ENCODE data around the gene SERINC1.

Gene SERINC1

DNA sequence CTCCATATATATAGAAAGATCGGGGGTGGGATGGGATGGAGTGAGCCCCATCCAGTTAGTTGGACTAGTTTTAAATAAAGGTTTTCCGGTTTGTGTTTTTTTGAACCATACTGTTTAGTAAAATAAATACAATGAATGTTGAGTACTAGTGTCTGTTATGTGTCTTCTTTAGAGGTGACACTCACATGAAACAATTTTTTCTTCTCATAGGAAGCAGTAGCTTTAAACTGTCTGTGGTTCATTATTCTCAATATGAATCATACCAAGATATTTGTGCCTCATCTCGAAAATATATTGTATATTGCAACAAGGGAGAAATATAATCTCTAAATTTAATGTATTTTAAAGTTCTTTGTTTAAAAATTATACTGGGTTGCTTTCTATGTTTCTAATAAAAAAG is 38.8 kb downstream of the SERINC1 start:
- no peak for DNase-seq (ENCODE audit: low read depth, low spot score)

DNA sequence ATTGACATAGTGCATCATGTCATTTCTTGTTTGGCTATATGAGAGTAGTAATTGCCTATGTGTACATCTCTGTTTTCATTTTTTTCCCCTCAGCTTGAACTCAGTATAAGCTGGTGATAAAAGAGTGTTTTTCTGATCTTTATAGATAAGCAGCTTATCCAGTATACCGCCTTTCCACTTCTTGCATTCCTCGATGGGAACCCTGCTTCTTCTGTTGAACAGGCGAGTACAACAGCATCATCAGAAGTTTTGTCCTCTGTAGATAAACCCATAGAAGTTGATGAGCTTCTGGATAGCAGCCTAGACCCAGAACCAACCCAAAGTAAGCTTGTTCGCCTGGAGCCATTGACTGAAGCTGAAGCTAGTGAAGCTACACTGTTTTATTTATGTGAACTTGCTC is 39.8 kb downstream of the SERINC1 start:
- DNase-seq (ENCODE audit: low read depth, low spot score): no peak

- DNase-seq (ENCODE audit: low read depth, low spot score): no peak
These were observed 42.3 kb downstream of the SERINC1 start for GRCh38 chr6:122429323-122429722.

- no peak for DNase-seq (ENCODE audit: low read depth, low spot score)
These were observed 42.8 kb downstream of the SERINC1 start for GRCh38 chr6:122428781-122429180.

DNA sequence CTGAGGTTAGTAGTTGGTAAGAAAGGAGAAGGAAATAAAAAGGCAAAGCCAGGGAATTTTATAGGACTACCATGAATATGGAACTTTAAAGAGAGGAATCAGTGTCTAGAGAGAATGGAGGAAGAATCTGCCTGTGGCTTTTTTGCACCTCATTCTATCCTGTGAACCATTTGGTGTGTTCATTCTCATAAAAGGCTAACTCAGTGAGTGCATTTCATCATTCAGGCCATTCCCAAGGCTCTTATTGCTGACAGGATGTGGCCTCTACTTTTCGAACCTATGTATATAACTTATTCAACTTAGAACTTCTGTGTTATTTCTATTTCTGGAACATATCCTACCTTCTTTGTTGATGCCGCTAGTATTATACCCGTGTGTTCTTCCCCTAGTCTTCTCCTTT is 45.0 kb downstream of the SERINC1 start:
- no peak for DNase-seq (ENCODE audit: low read depth, low spot score)

GRCh38 chr6:122423734-122424133 is 47.9 kb downstream of the SERINC1 start:
- no peak for DNase-seq (ENCODE audit: low read depth, low spot score)

GRCh38 chr6:122422614-122423267 is 48.9 kb downstream of the SERINC1 start:
- DNase-seq (ENCODE audit: low read depth, low spot score): no peak

DNA sequence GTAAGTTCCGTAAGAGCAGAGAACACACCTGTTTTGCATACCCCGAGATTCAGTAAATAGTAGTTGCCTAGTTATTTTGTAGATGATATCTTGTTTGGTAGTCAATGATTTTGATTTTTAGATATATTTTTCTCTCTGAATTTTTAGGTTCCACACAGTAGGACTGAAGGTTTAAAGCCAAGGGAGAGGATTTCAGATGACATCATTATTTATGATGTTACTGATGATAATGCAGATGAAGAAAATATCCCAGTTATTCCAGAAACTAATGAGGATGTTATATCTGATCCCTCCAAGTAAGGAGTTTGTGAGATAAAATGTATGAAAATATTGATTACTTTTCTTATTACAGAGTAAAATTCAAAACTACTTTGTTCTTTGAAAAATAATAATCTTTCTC is 49.6 kb downstream of the SERINC1 start:
- DNase-seq (ENCODE audit: low read depth, low spot score): no peak

GRCh38 chr6:122416825-122417224 is 54.8 kb downstream of the SERINC1 start:
- no peak for DNase-seq (ENCODE audit: low read depth, low spot score)

DNA sequence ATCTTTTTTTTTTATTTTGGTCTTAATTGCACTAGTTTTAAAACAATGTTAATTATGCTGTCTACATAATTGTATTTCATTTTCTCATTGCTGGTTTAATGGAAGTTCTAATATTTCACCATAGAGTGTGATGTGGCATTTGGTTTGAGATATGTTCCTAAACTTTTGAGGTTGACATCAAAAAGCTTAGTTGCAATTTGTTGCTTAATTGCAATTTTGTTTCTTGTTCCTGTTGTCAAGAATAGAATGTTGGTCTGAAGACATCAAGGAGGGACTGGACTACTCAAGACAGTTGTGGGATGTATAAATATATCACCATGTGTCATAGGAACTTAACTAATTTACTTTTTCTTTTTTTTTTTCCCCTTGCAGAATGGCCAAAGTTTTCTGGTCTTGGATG is 59.6 kb downstream of the SERINC1 start:
- DNase-seq (ENCODE audit: low read depth, low spot score): no peak

DNA sequence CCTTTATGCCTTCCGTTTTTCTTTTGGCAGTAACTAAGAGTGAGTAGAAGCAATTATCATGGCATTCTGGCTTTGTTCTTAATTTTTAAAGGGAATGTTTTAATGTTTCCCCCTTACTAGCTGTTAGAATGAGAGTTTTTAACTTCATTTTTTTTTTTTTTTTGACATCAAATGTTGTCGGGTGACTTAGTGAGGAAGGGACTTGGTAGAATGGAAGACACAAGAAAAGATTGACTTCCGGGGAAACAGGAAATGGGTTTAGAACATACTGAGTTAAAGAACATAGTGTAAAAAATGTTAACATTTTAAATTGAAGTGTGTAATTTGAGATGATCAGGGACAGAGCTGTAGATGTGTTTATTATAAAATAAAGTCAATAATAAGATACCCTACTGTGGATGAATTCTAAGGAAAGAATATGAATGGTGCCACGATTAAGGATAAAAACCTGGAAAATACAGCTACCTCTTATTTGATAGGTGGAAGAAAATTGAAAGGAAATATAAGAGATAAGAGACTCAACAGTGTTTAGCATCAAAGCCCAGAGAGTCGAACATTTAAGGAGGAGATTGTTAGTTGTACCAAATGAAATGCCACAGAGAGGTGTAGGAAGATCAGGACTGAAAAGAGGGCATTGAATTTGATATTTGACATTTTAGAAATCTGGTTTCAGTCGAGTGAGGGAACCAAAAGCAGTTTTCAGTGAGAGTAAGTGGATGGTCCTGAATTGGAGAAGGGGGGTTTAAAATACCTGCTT is 62.7 kb downstream of the SERINC1 start:
- DNase-seq (ENCODE audit: low read depth, low spot score): no peak

- no peak for DNase-seq (ENCODE audit: low read depth, low spot score)
These were observed 63.4 kb downstream of the SERINC1 start for GRCh38 chr6:122408240-122408639.

DNA sequence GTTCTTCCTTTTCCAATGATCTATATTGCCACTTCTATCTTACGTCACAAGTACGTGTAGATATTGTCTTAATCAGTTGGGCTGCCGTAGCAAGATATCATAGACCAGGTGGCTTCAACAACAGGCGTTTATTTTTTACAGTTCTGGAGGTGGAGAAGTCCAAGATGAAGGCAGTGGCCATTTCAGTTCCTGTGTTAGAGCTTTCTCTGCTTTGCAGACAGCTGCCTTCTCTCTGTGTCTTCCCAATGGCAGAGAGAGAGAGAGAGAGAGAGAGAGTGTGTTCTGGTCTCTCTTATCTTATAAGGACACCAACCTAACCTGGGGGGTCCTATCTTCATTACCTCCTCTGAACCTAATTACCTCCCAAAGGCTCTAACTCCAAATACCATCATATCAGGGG is 63.9 kb downstream of the SERINC1 start:
- DNase-seq (ENCODE audit: low read depth, low spot score): no peak

DNA sequence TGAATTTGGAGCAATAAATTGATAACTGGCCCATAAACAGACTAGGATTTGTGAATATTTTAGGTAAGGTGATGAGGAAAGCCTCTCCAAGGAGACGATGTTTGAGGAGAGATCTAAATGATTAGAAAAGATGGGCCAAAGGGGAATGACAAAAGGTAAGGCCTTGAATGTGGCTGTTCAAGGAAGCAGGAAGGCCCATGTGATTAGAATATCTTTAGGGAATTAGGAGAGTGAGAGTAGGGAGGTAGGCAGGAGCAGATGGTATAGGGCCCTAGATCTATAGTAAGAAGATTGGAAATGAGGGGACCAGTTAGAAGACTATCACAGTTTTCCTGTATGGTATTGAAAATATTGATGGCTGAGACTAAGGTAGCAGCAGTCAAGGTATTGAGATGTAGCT is 65.4 kb downstream of the SERINC1 start:
- DNase-seq (ENCODE audit: low read depth, low spot score): no peak

DNA sequence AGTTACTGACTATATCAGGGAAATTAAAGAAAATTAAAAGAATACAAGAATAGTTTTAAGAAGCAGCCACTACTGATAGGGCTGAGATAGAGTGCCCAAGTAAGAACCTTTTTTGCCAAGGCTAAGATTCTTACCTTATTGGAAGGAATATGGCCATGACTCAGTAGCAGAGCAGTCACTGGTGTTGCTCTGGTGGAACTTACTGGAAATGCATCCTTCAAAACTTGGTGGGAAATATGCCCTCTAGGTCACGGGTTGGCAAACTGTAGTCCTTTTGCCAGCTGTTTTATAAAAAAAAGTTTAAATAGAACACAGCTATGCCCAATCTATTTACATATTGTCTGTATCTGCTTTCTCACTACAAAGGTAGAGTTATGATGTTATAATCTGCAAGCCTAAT is 66.2 kb downstream of the SERINC1 start:
- no peak for DNase-seq (ENCODE audit: low read depth, low spot score)

DNA sequence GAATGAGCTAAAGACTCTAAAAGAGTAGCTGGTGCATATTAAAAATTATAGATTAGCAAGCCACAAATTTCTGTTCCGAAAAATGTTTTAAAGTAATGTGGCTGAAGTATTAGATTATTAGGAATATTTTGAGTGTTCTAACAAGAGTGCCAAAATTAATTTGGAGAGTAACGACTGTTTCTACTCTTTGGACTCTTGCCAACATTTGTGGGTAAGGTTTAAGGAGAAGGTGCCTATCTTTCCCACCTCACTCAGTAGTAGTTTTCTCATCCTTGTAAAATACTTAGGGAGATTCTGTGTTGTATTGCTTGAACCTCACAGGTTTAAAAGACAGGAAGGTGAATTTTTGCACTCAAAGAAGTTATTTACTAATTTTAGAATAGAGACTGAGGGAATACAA is 67.2 kb downstream of the SERINC1 start:
- no peak for DNase-seq (ENCODE audit: low read depth, low spot score)

DNA sequence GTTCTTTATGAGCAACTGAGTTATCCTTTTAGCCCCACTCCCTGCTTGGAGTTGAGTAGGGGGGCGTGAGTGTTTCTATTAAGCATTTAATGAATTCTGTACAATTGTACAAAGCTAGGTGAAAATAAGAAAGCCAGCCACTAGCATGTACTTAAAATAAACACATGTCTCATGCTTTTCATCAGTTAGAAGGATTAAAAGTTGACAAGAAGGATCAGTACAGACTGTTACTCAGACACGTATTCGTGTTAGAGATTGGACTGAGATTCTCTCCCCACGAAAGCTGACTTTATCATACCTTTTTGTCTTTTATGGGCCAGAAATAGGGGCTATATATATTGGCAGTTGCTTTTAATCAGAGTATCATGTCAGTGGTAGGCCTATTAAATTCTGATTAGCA is 70.5 kb downstream of the SERINC1 start:
- DNase-seq (ENCODE audit: low read depth, low spot score): no peak

DNA sequence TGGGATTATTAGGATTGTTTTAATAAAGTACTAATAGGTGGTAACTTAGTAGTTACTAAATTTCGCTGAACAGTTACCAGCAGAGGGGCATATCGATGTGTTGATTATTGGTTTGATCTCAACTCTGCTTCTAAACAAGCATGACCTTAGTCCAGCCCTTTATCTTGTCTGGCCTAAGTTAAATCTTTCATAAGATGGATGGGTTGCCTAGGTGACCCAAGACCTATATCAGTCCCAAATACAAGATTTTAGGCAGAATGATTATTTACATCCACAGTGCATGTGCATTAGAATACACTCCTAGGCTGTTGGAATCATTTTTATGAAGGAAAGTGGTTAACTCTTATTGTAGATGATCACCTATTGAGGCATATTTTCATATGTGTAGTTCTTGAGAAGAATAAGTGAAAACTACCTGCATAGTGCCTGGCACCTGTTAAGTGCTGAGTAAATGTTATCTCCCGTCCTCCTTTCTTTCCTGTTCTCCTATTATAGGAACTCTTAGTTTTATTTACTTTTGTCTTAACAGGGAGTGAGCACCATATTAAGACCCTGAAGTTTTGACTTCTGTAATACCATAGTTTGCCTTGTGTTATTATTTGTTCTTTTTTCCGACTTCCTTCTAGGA is 71.0 kb downstream of the SERINC1 start:
- no peak for DNase-seq (ENCODE audit: low read depth, low spot score)

- DNase-seq (ENCODE audit: low read depth, low spot score): no peak
These were observed 71.5 kb downstream of the SERINC1 start for GRCh38 chr6:122400121-122400450.

- peak; percentile 84 for DNase-seq (ENCODE audit: low read depth, low spot score)
These were observed 72.1 kb downstream of the SERINC1 start, which contains the start of gene HSF2 for GRCh38 chr6:122399348-122400120. TSS of gene HSF2 (plus strand) at chr6:122399652. CDS start at chr6:122399738, 86 bp downstream.

DNA sequence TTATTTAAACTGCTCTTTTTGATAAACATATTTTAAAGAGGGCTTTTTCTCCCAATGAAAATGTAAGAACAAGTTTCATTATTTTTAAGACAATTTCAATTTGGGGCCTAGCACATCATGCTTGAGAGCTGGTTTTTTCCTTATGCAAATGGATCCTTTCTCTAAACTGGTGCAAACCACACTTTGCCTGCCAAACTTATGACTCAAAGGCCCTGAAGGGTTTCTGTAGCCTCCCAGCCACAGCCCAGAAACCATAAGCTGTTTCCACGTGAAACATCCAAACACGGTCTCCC is 72.6 kb downstream of the SERINC1 start:
- DNase-seq (ENCODE audit: low read depth, low spot score): no peak

GRCh38 chr6:122394016-122394415 is 77.6 kb downstream of the SERINC1 start:
- no peak for DNase-seq (ENCODE audit: low read depth, low spot score)
